ENCODE data around the gene F10.

F10 gene

GRCh38 chr13:113117335-113117872, 5.2 kb upstream of the F10 start:
- TF ChIP-seq CTCF (IDR thresholded peaks at IDR 0.05): no peak
- Mint-ChIP-seq H3K27ac (no peak overlapping the region), H3K27me3 (ENCODE audit: low read depth, poor library complexity) (peaks cover 23% of the 10 kb centered on the region), H3K4me1 (peaks cover 9% of the 10 kb centered on the region), H3K36me3 (ENCODE audit: low read depth) (no peaks in the 10 kb centered on the region), H3K4me3 (no peak overlapping the region), H3K9me3 (peaks cover 5% of the 10 kb centered on the region)
- peak; percentile 1 for DNase-seq

- no peak overlapping the region for H3K4me3 Mint-ChIP-seq
- peaks cover 14% of the 10 kb centered on the region for H3K4me1 Mint-ChIP-seq
- peaks cover 23% of the 10 kb centered on the region for H3K27me3 Mint-ChIP-seq (ENCODE audit: low read depth, poor library complexity)
- TF ChIP-seq CTCF (IDR thresholded peaks at IDR 0.05): no peak
- H3K9me3 Mint-ChIP-seq: peaks cover 5% of the 10 kb centered on the region
- H3K36me3 Mint-ChIP-seq (ENCODE audit: low read depth): no peaks in the 10 kb centered on the region
- DNase-seq: peak; percentile 1
- H3K27ac Mint-ChIP-seq: no peak overlapping the region
Measured at GRCh38 chr13:113117911-113118260, 4.7 kb upstream of the F10 start.

- H3K4me1 Mint-ChIP-seq: peaks cover 19% of the 10 kb centered on the region
- no peak for TF ChIP-seq CTCF (IDR thresholded peaks at IDR 0.05)
- DNase-seq: peak; percentile 1
Measured at GRCh38 chr13:113118261-113119021, 4.2 kb upstream of the F10 start.

GRCh38 chr13:113119166-113119821, 3.3 kb upstream of the F10 start:
- Mint-ChIP-seq H3K4me3 (no peak overlapping the region), H3K4me1 (peaks cover 24% of the 10 kb centered on the region), H3K9me3 (peaks cover 3% of the 10 kb centered on the region), H3K36me3 (ENCODE audit: low read depth) (no peaks in the 10 kb centered on the region), H3K27me3 (ENCODE audit: low read depth, poor library complexity) (peaks cover 23% of the 10 kb centered on the region), H3K27ac (no peak overlapping the region)
- TF ChIP-seq CTCF (IDR thresholded peaks at IDR 0.05): no peak
- DNase-seq: no peak

More at GRCh38 chr13:113118261-113119021, 4.2 kb upstream of the F10 start:
- H3K27ac Mint-ChIP-seq: no peak overlapping the region
- H3K27me3 Mint-ChIP-seq (ENCODE audit: low read depth, poor library complexity): peaks cover 23% of the 10 kb centered on the region
- H3K36me3 Mint-ChIP-seq (ENCODE audit: low read depth): no peaks in the 10 kb centered on the region
- H3K4me3 Mint-ChIP-seq: no peak overlapping the region
- H3K9me3 Mint-ChIP-seq: peaks cover 5% of the 10 kb centered on the region

- Mint-ChIP-seq H3K9me3 (no peaks in the 10 kb centered on the region), H3K4me3 (no peak overlapping the region), H3K4me1 (peaks cover 24% of the 10 kb centered on the region), H3K36me3 (ENCODE audit: low read depth) (no peaks in the 10 kb centered on the region), H3K27ac (no peak overlapping the region), H3K27me3 (ENCODE audit: low read depth, poor library complexity) (peaks cover 23% of the 10 kb centered on the region)
- DNase-seq: no peak
- TF ChIP-seq CTCF (IDR thresholded peaks at IDR 0.05): no peak
Measured at GRCh38 chr13:113119822-113120189, 2.8 kb upstream of the F10 start.

All from nephron progenitor cell (in vitro differentiated cells).